Muscle layer of duodenum (tissue), 2 donors: Measurements from ENCODE around the gene ADAMTS13.

Experiments used
- H3K27ac ChIP-seq: one replicate; pipeline ENCODE4 v1.7.0; 2013; ENCODE audit warnings: mild to moderate bottlenecking, low read length
- H3K27me3 ChIP-seq: one replicate; pipeline ENCODE4 v1.7.0; 2013; ENCODE audit warnings: low read depth, mild to moderate bottlenecking, control low read depth, low read length
- H3K36me3 ChIP-seq, 2 donors: one replicate each; pipeline ENCODE4 v1.7.0; 2013; ENCODE audit warnings: low read length in 2 of 2, control low read depth in 1 of 2, mild to moderate bottlenecking in 1 of 2; ENCODE audit not compliant: insufficient read depth in 2 of 2, control insufficient read depth in 1 of 2
- H3K4me1 ChIP-seq, 2 donors: one replicate each; pipeline ENCODE4 v1.7.0; 2013; ENCODE audit warnings: low read length in 2 of 2, mild to moderate bottlenecking in 2 of 2, control low read depth in 1 of 2, moderate library complexity in 1 of 2; ENCODE audit not compliant: insufficient read depth in 2 of 2, control insufficient read depth in 1 of 2
- H3K4me3 ChIP-seq, 2 donors: one replicate each; pipeline ENCODE4 v1.7.0; 2013; ENCODE audit warnings: low read length in 2 of 2, low read depth in 1 of 2, mild to moderate bottlenecking in 1 of 2
- H3K9me3 ChIP-seq, 2 donors: one replicate each; pipeline ENCODE4 v1.7.0; 2013; ENCODE audit warnings: low read length in 2 of 2, control low read depth in 1 of 2, mild to moderate bottlenecking in 1 of 2; ENCODE audit not compliant: control insufficient read depth in 1 of 2
- donor health status: healthy.

ADAMTS13 gene

GRCh38 chr9:133456409-133456808, 34.2 kb downstream of the ADAMTS13 start:
- Histone ChIP-seq H3K27me3 (no peaks in the 10 kb centered on the region), H3K36me3 (no peaks in the 10 kb centered on the region)

GRCh38 chr9:133457233-133457632, 35.1 kb downstream of the ADAMTS13 start:
- H3K36me3 ChIP-seq: no peaks in the 10 kb centered on the region
- peaks cover 3 to 16% of the 10 kb centered on the region in 2 donors for H3K4me1 ChIP-seq
- no peaks in the 10 kb centered on the region for H3K9me3 ChIP-seq
- no peaks in the 10 kb centered on the region for H3K27me3 ChIP-seq
- H3K4me3 ChIP-seq: no peak overlapping the region
- H3K27ac ChIP-seq: no peak overlapping the region

More at GRCh38 chr9:133456409-133456808, 34.2 kb downstream of the ADAMTS13 start:
- Histone ChIP-seq H3K27ac (no peak overlapping the region), H3K9me3 (no peaks in the 10 kb centered on the region), H3K4me3 (no peak overlapping the region), H3K4me1 (peaks cover under 1 to 16% of the 10 kb centered on the region in 2 donors)

- no peaks in the 10 kb centered on the region for H3K9me3 ChIP-seq
- no peaks in the 10 kb centered on the region for H3K36me3 ChIP-seq
- peaks cover 3 to 16% of the 10 kb centered on the region in 2 donors for H3K4me1 ChIP-seq
- no peak overlapping the region for H3K4me3 ChIP-seq
- no peak overlapping the region for H3K27ac ChIP-seq
- H3K27me3 ChIP-seq: no peaks in the 10 kb centered on the region
Observed at GRCh38 chr9:133457748-133458147, 35.6 kb downstream of the ADAMTS13 start.

- H3K9me3 ChIP-seq: no peaks in the 10 kb centered on the region
- H3K27ac ChIP-seq: no peak overlapping the region
- H3K36me3 ChIP-seq: no peaks in the 10 kb centered on the region
- no peaks in the 10 kb centered on the region for H3K27me3 ChIP-seq
- H3K4me3 ChIP-seq: peak overlapping the region; percentile 64 to 65
- H3K4me1 ChIP-seq: peaks cover 3 to 16% of the 10 kb centered on the region in 2 donors
Observed at GRCh38 chr9:133458643-133459312, 36.6 kb downstream of the ADAMTS13 start.

GRCh38 chr9:133459476-133460404, 37.6 kb downstream of the ADAMTS13 start, which contains the start of gene CACFD1:
Gene CACFD1, plus strand, starts transcription at chr9:133459978. Its CDS starts 89 bp downstream, at chr9:133460067.
- Histone ChIP-seq H3K4me1 (peaks cover 3 to 16% of the 10 kb centered on the region in 2 donors), H3K9me3 (no peaks in the 10 kb centered on the region), H3K4me3 (peak within 1 kb of the TSS; percentile 64 to 65), H3K27ac (peak within 1 kb of the TSS; percentile 74), H3K36me3 (peaks cover 0 to 3% of the 10 kb centered on the region in 2 donors), H3K27me3 (no peaks in the 10 kb centered on the region)

DNA sequence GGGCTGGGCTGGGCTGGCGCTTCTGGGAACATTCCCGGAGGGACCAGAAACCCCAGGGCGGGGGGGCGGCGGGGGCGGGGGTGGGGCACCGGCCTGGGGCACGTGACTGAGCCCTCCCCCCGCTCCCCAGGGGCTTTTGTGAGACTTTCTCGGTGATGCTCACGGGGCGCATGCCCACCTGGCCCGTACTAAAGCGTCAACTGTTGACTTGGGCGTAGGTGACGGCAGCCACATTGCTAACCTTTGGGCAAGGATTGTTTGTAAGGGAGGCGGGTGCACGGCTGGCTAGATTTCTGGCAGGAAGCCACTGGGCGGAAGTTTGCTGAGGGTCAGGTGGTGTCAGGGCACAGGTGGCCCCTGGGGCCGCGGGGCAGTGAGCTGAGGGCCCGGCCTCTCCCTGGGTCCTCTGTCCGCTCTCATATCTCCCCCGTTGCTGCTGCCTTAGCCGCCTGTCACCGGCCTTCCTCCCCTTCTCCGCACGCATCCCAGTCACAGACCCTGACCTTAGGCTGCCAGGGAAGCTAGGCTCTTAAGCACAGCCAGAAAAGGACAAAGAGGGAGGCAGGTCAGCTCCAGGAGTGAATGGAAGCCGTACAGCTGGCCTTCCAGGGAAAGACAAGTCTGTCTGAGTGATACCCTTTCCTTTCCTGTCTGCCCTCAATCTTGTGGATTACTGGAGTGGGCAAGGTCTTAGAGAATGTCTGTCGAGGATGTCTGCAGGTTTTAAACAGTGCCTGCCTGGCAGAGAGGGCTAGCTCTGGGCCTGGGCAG, 38.4 kb downstream of the ADAMTS13 start:
- H3K36me3 ChIP-seq: peaks cover 0 to 10% of the 10 kb centered on the region in 2 donors
- no peaks in the 10 kb centered on the region for H3K27me3 ChIP-seq
- peak overlapping the region; percentile 57 for H3K27ac ChIP-seq
- H3K4me1 ChIP-seq: peaks cover 3 to 16% of the 10 kb centered on the region in 2 donors
- H3K4me3 ChIP-seq: peak overlapping the region; percentile 48 to 65
- no peaks in the 10 kb centered on the region for H3K9me3 ChIP-seq

DNA sequence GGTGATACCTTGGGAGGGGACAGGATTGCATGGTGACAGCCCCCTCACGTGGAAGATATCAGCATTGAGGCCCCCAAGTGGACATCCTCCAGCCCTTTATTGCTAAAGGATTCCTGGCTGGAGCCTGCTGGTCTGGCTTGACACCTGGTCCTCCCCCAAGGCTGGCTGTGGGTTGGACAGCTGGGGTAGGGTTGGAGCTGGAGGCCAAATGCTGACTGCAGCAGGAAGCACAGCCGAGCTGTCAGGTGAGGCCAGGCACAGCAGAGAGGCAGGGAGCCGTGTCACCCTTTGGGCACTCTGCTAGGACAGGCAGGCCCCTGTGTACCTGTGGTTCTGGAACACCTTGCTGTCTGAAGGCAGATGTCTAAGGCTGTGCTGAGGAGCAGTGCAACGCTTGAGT, 39.8 kb downstream of the ADAMTS13 start:
- Histone ChIP-seq H3K36me3 (peaks cover 0 to 11% of the 10 kb centered on the region in 2 donors), H3K4me3 (no peak overlapping the region), H3K4me1 (peaks cover 3 to 16% of the 10 kb centered on the region in 2 donors), H3K27ac (no peak overlapping the region), H3K27me3 (no peaks in the 10 kb centered on the region), H3K9me3 (no peaks in the 10 kb centered on the region)

DNA sequence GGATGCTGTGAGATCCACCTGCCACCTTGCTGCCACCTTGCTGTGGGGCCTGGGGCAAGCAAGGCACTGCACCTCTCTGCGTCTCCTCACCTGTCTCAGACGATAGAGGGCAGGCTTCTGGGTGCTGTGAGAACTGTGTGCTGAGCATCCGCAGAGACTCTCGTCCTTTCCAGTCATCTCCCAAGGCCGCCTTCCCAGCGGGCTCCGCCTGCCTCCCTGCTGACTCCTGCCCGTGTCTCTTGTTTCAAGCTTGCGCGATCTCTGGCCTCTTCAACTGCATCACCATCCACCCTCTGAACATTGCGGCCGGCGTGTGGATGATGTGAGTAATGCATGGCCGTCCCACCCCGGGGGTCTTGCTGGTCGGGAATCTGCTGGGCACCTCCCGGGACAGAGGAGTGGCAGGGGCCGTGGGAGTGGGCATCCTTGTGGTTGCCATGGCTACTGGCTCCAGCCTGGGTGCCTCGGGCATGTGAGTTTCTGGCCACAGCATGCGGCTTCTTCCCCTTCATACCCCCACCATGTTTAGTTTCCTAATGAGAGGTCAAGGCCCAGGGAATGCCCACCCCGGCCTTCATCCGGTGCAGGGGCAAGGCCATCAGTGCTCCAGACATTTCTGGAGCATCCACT, 41.2 kb downstream of the ADAMTS13 start:
- peaks cover 3 to 16% of the 10 kb centered on the region in 2 donors for H3K4me1 ChIP-seq

DNA sequence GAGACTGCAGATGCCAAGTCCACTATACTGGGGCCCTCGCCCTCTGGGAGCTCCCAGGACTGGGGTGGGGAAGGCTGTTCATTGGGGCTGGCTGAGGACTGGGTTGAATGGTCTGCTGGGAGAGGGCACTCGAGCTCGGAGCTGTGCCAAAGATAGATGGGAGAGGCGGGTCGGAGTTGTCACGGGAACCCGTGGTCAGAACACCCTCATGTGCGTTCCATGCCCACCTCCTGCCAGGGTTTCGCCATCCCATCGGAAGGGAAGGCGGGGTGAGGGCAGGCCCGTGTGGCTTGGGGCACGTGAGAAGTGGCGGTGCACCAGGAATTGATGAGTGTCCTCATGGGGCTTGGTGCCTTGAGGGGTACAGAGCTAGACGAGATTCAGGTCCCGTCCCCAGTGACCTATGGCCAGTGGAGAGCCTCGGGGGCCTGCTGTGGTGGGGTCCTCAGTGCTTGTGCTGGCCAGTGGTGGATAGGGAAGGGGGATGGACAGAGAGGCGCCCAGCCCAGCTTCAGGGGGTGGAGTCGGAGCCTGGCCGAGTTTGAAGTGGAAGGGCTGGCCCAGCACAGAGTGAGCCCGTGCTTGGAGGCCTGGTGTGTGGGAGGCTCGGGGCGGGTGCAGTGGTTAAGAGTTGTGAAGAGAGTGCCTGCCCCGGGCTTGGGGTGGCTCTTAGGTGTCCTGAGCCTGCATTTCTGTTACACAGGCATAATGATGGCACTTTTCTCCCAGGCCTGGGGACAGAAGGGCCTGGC, 41.9 kb downstream of the ADAMTS13 start:
- no peak overlapping the region for H3K4me3 ChIP-seq
- H3K27ac ChIP-seq: no peak overlapping the region
- no peaks in the 10 kb centered on the region for H3K27me3 ChIP-seq
- no peaks in the 10 kb centered on the region for H3K9me3 ChIP-seq
- H3K36me3 ChIP-seq: peaks cover 0 to 31% of the 10 kb centered on the region in 2 donors
- H3K4me1 ChIP-seq: peaks cover 3 to 12% of the 10 kb centered on the region in 2 donors

More for the DNA sequence above, 41.2 kb downstream of the ADAMTS13 start:
- H3K27ac ChIP-seq: no peak overlapping the region
- peaks cover 0 to 24% of the 10 kb centered on the region in 2 donors for H3K36me3 ChIP-seq
- no peaks in the 10 kb centered on the region for H3K27me3 ChIP-seq
- no peaks in the 10 kb centered on the region for H3K9me3 ChIP-seq
- H3K4me3 ChIP-seq: no peak overlapping the region

DNA sequence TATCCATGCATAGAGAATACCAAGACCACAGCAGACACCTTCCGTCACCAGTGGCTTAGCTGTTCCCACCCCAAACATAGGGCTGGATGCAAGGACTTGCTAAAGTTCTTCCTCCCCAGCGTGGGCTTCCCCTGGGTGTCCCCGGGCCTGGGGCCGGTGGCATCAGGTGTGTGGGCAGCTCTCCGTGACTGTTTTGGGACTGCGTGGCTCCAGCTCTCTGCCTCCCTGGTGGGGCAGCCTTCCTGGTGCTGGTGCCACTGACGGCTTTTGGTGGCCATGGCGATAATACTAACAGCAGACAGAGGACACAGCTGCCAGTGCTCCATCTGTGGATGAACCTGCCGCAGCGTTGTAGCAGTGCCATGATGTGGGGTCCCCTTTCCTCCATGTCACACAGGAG, 42.5 kb downstream of the ADAMTS13 start:
- peaks cover 0 to 36% of the 10 kb centered on the region in 2 donors for H3K36me3 ChIP-seq
- no peaks in the 10 kb centered on the region for H3K27me3 ChIP-seq
- H3K27ac ChIP-seq: no peak overlapping the region
- no peak overlapping the region for H3K4me3 ChIP-seq
- H3K4me1 ChIP-seq: peaks cover 3 to 8% of the 10 kb centered on the region in 2 donors
- H3K9me3 ChIP-seq: no peaks in the 10 kb centered on the region
